Astrocyte of the spinal cord (primary cell): ENCODE data around the gene FAM135A.
"Not testable (repeated sequence)": the region's sequence is repeated elsewhere in the genome, so short reads cannot be mapped to it uniquely, and the experiment has no call there.

Experiments
- DNase-seq: peaks from one replicate; pipeline ENCODE4 v3.0.0; 2011; ENCODE audit warnings: low read depth, low spot score
- H3K4me3 ChIP-seq: 2 replicates; pipeline ENCODE4 v1.5.1; 2011; ENCODE audit warnings: low read depth, mild to moderate bottlenecking, low read length, moderate library complexity
- in situ Hi-C: cut with HindIII; loops from 2 replicates; pipeline ENCODE4 v1.10.0; 2017; ENCODE audit warnings: low sequenced_read_pairs
- TF ChIP-seq, protein P1 (sequence below): IDR thresholded peaks from 2 replicates; pipeline ENCODE4 v1.5.1; 2012; ENCODE audit warnings: low read depth, mild to moderate bottlenecking, low read length, inconsistent platforms

FAM135A gene

DNA sequence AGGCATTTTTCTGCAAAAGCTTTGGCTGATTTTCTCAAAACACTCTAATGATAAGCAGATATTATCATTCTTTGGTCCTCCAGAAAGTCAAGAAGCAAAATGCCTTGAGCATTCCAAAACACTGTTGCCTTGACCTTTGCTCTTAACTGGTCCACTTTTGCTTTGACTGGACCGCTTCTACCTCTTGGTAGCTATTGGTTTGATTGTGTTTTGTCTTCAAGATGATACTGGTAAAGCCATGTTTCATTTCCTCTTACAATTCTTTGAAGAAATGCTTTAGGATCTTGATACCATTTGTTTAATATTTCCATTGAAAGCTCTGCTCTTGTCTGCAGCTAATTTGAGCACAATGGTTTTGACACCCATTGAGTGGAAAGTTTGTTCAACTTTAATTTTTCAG, 117.8 kb downstream of the FAM135A start:
- TF ChIP-seq, protein P1, sequence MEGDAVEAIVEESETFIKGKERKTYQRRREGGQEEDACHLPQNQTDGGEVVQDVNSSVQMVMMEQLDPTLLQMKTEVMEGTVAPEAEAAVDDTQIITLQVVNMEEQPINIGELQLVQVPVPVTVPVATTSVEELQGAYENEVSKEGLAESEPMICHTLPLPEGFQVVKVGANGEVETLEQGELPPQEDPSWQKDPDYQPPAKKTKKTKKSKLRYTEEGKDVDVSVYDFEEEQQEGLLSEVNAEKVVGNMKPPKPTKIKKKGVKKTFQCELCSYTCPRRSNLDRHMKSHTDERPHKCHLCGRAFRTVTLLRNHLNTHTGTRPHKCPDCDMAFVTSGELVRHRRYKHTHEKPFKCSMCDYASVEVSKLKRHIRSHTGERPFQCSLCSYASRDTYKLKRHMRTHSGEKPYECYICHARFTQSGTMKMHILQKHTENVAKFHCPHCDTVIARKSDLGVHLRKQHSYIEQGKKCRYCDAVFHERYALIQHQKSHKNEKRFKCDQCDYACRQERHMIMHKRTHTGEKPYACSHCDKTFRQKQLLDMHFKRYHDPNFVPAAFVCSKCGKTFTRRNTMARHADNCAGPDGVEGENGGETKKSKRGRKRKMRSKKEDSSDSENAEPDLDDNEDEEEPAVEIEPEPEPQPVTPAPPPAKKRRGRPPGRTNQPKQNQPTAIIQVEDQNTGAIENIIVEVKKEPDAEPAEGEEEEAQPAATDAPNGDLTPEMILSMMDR: no peak
- in situ Hi-C loops: no loop called here
- DNase-seq: no peak
- no peak overlapping the region for H3K4me3 ChIP-seq

DNA sequence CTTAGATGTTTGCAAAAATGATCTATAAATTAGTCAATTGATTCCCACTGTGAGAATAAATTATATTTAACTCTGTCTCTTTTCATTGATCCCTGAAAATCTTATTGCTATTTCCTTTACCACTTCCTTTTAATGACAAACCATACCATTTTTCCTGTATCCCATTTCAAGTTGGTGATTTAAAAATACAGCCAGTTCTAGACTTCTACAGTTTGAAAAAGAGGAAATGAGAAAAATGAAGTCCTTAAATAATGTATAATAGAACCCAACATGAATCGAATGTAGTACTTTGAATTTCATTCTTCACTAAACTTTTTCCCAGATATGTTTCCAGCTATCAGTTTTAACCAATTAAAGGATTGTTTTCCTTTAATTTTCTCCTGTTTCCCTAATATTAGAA, 124.0 kb downstream of the FAM135A start:
- no peak overlapping the region for H3K4me3 ChIP-seq
- no peak for DNase-seq
- TF ChIP-seq, protein P1: no peak
- in situ Hi-C loops: no loop called here

DNA sequence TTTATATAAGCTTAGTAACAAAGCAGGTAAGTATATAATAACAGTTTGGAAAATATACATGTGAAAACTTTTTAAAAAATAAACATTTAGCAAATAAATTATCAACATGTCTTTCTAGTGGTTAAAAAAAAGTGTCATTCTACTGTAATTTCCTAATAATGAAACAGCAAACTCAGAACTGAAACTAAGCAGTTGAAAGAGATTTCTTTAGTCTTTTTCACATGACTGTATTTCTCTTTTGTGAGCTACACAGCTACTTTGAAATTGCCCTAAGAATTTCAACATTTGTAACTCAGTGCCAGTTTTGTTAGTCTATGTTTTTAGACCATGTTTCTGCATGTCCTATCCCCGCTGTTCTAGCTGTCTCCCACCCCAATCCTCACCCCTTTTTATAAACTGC, 125.1 kb downstream of the FAM135A start:
- TF ChIP-seq, protein P1: no peak
- no peak for DNase-seq
- in situ Hi-C loops: no loop called here

DNA sequence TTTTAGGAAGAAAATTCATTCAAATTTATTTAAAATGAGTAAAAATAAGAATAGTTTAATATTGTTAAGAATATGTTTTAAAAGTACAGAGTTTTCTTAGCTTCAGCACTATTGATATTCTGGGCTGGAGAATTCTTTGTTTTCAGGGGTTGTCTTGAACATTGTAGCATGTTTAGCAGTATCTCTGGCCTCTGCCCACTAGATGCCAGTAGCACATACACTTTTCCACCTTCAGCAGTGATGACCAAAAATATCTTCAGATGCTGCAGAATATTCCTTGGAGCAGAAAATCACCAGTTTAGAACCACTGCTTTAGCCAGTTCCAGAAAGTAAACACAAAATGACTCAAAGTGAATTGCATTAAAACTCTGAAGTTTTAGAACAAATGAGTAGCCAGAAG, 134.0 kb downstream of the FAM135A start:
- TF ChIP-seq, protein P1: peak; percentile 60
- in situ Hi-C loops: no loop called here
- peak; percentile 28 for DNase-seq
- no peak overlapping the region for H3K4me3 ChIP-seq

More for the DNA sequence above, 125.1 kb downstream of the FAM135A start:
- H3K4me3 ChIP-seq: no peak overlapping the region

DNA sequence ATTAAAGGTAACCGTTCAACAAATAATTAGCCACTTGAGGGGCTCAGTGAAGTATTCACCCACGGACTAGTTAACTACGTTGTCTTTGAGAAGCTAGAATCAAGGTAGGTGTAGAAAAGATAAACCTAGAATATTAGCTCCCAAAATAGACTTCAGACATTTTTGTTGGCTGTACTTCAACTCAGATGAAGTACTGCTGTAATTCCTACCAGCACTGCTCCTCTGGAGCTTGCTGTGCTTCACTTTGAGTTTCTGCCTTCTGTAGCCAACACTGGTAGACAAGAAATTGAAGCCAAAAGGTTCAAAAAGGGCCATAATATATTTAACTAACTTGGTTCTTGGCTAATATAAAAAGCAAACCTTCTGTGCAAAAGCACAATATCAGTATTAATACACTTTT, 134.6 kb downstream of the FAM135A start:
- TF ChIP-seq, protein P1: no peak
- in situ Hi-C loops: no loop called here
- no peak for DNase-seq
- H3K4me3 ChIP-seq: no peak overlapping the region

DNA sequence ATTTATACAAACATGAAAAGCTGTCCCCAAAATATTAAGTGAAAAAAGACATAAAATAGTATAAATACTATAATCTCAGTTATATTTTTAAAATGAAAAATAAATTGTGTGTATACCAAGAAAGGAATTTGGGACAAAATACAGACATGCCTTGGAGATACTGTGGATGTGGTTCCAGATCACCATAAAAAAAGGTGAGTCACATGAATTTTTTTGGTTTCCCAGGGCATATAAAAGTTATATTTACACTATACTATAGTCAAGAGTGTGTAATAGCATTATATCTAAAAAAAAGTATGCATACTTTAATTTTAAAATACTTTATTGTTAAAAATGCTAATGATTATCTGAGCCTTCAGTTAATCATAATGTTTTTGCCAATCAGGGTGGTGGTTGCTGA, 136.0 kb downstream of the FAM135A start:
- in situ Hi-C loops: no loop called here
- no peak for DNase-seq
- TF ChIP-seq, protein P1: no peak
- no peak overlapping the region for H3K4me3 ChIP-seq

DNA sequence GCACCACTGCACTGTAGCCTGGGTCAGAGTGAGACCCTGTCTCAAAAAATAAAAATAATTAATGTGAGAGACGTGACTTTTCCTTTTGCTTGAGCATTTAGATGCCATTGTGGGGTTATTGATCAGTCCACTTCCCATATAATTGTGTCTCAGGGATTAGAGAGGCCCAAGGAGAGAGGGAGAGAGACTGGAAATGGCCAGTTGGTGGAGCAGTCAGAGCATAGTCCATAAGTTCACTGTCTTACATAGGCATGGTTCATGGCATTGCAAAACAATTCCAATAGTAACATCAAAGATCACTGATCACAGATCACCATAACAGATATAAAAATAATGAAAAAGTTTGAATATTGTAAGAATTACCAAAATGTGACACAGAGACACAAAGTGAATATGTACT, 138.3 kb downstream of the FAM135A start:
- in situ Hi-C loops: no loop called here
- no peak for DNase-seq
- H3K4me3 ChIP-seq: no peak overlapping the region
- TF ChIP-seq, protein P1: no peak

DNA sequence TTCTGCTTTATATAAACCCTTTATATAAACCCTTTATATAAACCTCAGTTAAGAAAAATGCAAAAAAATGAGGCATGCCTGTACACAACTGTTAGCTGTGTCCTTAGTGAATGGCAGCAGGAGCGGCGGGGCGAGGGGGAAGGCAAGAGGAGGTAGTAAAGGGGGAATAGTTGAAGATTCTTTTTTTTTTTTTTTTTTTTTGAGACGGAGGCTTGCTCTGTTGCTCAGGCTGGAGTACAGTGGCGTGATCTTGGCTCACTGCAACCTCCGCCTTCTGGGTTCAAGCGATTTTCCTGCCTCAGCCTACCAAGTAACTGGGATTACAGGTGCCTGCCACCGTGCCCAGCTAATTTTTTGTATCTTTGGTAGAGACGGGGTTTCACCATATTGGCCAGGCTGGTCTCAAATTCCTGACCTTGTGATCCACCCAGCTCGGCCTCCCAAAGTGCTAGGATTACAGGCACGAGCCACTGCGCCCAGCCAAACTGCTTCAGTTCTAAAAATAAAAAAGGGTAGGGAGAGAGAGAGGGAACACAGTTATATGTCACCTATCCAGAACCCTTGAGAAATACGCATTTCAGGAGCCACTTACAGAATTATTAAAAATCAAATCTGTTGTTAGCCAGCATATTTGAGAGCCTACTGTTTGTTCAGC, 139.1 kb downstream of the FAM135A start:
- DNase-seq, in situ Hi-C loops, H3K4me3 ChIP-seq: not testable (repeated sequence)
